Suppressor macrophage treated with lipopolysaccharide for 4 hours (primary cell): ENCODE data around the gene VEGFB.

Source experiments
- DNase-seq: peaks from one replicate; pipeline ENCODE4 v3.0.0-alpha.2; 2020

Gene VEGFB

DNA sequence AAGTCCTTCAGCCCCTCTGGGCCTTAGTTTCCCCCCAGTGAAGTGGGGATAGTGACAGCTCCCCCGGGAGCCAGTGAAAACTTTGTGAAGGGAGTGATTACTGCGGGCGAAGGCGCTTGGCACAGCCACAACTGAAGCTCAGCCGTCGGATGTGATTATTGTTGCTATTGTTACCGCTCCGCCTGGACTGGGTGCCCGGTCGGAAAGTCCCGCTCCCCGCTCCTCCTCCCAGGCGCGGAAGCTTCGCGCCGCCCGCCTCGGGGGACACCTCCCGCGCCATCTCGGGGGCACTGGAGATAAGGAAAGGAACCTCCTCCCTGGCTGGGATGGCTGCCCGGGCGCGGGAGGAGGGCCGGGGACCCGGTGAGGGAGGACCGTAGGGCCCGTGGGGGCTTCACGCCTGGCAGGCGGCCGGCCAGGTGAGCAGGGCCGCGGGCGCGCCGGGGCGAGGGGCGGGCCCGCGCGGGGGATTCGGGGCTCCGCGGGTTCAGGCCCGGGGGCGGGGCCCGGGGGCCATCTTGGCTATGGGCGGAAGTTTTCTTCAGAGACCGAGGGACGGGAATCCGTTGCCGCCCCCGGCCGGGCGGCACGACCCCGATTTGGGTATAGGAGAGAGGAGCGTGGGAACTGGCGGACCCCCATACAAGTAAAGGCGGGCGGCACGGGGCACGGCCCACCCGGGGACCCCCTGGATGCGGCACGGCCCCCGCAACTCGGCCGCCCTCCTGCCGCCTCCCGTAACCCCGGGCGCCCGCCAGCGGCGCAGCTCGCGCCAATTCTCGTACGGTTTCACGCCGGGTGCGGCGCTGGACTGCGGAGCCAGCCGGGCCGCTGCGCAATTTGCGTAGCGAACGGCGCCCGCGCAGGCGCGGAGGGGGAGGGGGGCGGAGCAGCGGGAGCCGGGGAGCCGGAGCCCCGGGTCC lies 50.8 kb downstream of the VEGFB start, which contains the start of gene GPR137:
TSS of gene GPR137 (plus strand) at position 887 of the 923 bp plus-strand sequence. CDS start 677 bp downstream, outside the sequence.
- peak; percentile 87 for DNase-seq

DNA sequence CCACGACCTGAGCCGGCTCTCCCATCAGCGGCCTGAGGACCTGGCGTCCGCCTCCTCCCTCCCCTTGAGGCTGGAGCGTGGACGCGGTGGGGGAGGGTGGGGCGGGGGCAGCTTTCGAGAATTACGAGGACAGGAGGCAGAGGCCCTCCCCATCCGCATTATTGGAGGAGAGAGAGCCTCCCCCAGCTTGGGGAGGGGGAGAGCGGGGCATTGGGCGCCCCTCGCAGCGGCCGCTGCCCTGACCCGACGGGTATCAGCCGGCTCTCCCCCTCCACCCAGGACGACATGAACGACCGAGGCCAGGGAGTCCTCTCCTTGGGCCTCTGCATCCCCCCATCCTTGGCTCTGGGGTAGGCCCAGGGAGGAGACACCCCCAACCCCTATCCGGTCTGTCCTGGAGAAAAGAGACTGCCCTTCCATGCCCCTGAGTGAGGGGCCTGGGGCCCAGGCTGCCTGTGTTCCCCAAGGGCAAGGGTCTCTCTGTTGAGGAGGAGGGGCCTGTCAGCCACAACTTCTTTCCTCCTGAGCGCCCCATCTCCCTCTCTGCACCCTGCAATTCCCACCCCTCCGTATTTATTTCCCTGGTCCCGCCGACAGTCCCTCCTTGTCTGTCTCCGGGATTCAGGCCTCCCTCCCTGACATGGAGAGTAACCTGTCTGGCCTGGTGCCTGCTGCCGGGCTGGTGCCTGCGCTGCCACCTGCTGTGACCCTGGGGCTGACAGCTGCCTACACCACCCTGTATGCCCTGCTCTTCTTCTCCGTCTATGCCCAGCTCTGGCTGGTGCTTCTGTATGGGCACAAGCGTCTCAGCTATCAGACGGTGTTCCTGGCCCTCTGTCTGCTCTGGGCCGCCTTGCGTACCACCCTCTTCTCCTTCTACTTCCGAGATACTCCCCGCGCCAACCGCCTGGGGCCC lies 51.8 kb downstream of the VEGFB start:
- DNase-seq: no peak

DNA sequence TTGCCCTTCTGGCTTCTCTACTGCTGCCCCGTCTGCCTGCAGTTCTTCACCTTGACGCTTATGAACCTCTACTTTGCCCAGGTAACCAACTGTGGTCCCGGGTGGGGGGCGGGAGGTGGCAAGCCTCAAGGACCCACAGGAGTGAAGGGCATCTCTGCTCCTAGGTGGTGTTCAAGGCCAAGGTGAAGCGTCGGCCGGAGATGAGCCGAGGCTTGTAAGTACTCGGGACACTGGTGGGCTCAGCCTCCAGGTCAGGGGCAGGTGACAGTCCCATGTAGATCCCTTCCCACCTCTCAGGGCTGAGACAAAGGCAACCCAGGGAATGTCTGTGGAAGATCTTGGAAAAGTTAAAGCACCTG lies 52.4 kb downstream of the VEGFB start:
- DNase-seq: no peak

DNA sequence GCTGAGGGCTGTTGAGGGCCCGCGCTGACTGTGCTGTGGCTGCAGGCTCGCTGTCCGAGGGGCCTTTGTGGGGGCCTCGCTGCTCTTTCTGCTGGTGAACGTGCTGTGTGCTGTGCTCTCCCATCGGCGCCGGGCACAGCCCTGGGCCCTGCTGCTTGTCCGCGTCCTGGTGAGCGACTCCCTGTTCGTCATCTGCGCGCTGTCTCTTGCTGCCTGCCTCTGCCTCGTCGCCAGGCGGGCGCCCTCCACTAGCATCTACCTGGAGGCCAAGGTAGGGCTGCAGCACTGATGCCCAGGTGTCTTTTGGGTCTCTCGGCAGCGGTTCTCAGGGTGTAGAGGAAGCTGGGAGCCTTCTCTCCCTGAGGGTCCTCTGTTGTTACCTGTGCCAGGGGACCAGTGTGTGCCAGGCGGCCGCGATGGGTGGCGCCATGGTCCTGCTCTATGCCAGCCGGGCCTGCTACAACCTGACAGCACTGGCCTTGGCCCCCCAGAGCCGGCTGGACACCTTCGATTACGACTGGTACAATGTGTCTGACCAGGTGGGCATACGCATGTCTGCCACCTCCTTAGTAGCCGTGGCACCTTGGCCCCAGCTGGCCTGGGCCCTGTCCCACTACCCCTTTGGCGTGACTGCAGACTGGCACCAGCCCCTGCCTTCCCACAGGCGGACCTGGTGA lies 53.4 kb downstream of the VEGFB start:
- no peak for DNase-seq

DNA sequence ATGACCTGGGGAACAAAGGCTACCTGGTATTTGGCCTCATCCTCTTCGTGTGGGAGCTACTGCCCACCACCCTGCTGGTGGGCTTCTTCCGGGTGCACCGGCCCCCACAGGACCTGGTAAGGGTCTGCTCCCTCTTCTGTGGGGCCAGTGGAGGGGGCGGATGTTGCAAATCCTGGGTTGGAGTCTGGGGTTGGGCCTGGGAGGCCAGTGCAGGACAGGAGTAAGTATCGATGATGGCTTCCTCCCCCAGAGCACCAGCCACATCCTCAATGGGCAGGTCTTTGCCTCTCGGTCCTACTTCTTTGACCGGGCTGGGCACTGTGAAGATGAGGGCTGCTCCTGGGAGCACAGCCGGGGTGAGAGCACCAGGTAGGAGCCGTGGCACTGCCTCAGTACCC lies 54.0 kb downstream of the VEGFB start:
- no peak for DNase-seq
